MCF 10A (cell line): ENCODE results near the gene DNAJC11. TPM values are rescaled to one million over a fixed set of nuclear protein-coding genes. Genes with fewer than 3 reads are reported as not detected.

Source experiments
- BruUV-seq: library from RNA; stranded (reverse); fragments of 400-500 nt; replicated peaks from 2 replicates; lab custom pipeline; 2021; lab: Mats Ljungman, UMichigan
- CTCF ChIA-PET: fragments of 300-600 bp; sonication (Branson Sonifier 250); formaldehyde crosslinking; extraction: SDS; loops from one replicate; lab custom pipeline; 2021; ENCODE audit warnings: antibody characterized with exemption, inconsistent platforms; lab: Yijun Ruan, JAX
- POLR2A ChIA-PET: fragments of 300-600, 350-650 bp; sonication (Branson Sonifier 250); formaldehyde crosslinking; extraction: SDS; loops from one replicate; lab custom pipeline; 2020; ENCODE audit warnings: antibody characterized with exemption, inconsistent platforms; lab: Yijun Ruan, JAX
- DNase-seq: peaks from one replicate; pipeline ENCODE4 v3.0.0-alpha.2; 2018; ENCODE audit not compliant: unreplicated experiment
- H3K27ac Mint-ChIP-seq: one replicate; pipeline ENCODE4 v1.8.0; 2022; ENCODE audit warnings: mild to moderate bottlenecking, low read depth, mixed read lengths; ENCODE audit not compliant: unreplicated experiment
- H3K27me3 Mint-ChIP-seq: one replicate; pipeline ENCODE4 v1.8.0; 2022; ENCODE audit warnings: mixed read lengths; ENCODE audit not compliant: insufficient read depth, unreplicated experiment
- H3K36me3 Mint-ChIP-seq: one replicate; pipeline ENCODE4 v1.8.0; 2022; ENCODE audit warnings: mild to moderate bottlenecking, moderate library complexity, mixed read lengths; ENCODE audit not compliant: insufficient read depth, unreplicated experiment
- H3K4me1 Mint-ChIP-seq: one replicate; pipeline ENCODE4 v1.8.0; 2022; ENCODE audit warnings: mixed read lengths; ENCODE audit not compliant: insufficient read depth, unreplicated experiment
- H3K4me3 Mint-ChIP-seq: one replicate; pipeline ENCODE4 v1.8.0; 2022; ENCODE audit warnings: mild to moderate bottlenecking, moderate library complexity, mixed read lengths; ENCODE audit not compliant: unreplicated experiment
- H3K9me3 Mint-ChIP-seq: one replicate; pipeline ENCODE4 v1.8.0; 2022; ENCODE audit warnings: mixed read lengths; ENCODE audit not compliant: unreplicated experiment
- intact Hi-C: fragments of 100-400 bp; cut with micrococcal nuclease; formaldehyde crosslinking; loops from 2 replicates; pipeline ENCODE4 v1.14.1; 2022
- total RNA-seq: library from RNA; stranded (reverse); gene quantifications from 2 replicates; pipeline ENCODE4 v1.2.3, GENCODE V29; 2022
- TF ChIP-seq, protein P1 (sequence below): fragments of 200-600 bp; IDR thresholded peaks from one replicate; pipeline ENCODE4 v1.8.0; 2022; ENCODE audit warnings: antibody characterized with exemption, mild to moderate bottlenecking; ENCODE audit not compliant: unreplicated experiment

The DNAJC11 gene
- total RNA-seq, 1 experiment from 2014 or later: 76.1 TPM

DNA sequence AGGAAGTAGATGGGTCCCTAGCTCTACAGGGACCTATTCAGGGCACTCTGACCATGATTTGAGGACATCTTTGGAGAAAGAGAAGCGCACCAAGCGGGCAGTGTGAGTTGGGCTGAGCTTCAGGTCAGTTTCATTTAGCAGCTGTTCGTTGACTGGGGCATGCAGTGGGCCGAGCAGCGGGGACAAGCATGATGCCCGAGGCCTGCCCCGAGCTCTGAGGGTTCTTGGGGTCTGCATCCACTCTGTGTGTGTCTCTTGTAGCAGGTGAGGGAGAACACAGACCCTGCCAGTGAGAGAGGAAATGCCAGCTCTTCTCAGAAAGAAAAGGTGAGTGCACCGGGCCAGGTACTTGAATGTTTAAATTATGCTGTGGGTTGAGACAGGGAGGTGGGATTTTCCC is 71.6 kb downstream of the DNAJC11 start:
- H3K4me1 Mint-ChIP-seq: peaks cover 8% of the 10 kb centered on the region
- CTCF ChIA-PET: interaction anchor here (0.6 to 0.9 kb wide), 4 partner anchors 11 to 763 kb away, joined by 3 to 4 read pairs (median 3); no protein-coding TSS in a partner anchor
- peaks cover 64% of the 10 kb centered on the region for H3K36me3 Mint-ChIP-seq
- H3K27ac Mint-ChIP-seq: no peak overlapping the region
- TF ChIP-seq, protein P1, sequence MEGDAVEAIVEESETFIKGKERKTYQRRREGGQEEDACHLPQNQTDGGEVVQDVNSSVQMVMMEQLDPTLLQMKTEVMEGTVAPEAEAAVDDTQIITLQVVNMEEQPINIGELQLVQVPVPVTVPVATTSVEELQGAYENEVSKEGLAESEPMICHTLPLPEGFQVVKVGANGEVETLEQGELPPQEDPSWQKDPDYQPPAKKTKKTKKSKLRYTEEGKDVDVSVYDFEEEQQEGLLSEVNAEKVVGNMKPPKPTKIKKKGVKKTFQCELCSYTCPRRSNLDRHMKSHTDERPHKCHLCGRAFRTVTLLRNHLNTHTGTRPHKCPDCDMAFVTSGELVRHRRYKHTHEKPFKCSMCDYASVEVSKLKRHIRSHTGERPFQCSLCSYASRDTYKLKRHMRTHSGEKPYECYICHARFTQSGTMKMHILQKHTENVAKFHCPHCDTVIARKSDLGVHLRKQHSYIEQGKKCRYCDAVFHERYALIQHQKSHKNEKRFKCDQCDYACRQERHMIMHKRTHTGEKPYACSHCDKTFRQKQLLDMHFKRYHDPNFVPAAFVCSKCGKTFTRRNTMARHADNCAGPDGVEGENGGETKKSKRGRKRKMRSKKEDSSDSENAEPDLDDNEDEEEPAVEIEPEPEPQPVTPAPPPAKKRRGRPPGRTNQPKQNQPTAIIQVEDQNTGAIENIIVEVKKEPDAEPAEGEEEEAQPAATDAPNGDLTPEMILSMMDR: no peak
- no peak overlapping the region for H3K4me3 Mint-ChIP-seq
- no peak for DNase-seq
- POLR2A ChIA-PET: interaction anchor here (0.6 to 1.4 kb wide), 2 partner anchors 10 to 14 kb away, joined by 3 to 5 read pairs; no protein-coding TSS in a partner anchor
- no peaks in the 10 kb centered on the region for H3K9me3 Mint-ChIP-seq
- no peaks in the 10 kb centered on the region for H3K27me3 Mint-ChIP-seq
- no TSS peak for BruUV-seq
- intact Hi-C loops: no loop called here

DNA sequence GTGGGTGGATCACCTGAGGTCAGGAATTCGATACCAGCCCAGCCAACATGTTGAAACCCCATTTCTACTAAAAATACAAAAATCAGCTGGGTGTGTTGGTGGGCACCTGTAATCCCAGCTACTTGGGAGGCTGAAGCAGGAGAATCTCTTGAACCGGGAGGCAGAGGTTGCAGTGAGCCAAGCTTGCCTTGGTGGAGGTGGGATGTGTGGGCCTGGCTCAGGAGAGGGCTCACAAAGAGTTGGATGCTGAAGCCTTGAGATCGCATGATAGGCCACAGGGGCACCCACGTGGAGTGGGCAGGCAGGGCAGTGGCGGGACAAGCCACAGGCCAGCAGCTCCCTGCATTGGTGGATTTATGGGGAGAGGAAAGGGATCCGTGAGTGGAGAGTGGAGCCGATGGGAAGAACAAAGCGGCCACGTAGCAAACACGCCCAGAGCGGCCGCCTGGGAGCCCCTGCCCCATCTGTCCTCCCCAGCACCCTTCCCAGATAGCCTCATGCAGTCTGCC is 72.6 kb downstream of the DNAJC11 start:
- TF ChIP-seq, protein P1: no peak
- Mint-ChIP-seq H3K4me1 (peaks cover 8% of the 10 kb centered on the region), H3K4me3 (no peak overlapping the region), H3K27me3 (no peaks in the 10 kb centered on the region), H3K36me3 (peaks cover 58% of the 10 kb centered on the region), H3K27ac (peak overlapping the region; percentile 49), H3K9me3 (no peaks in the 10 kb centered on the region)
- no peak for DNase-seq
- no TSS peak for BruUV-seq
- intact Hi-C loops: no loop called here
- POLR2A ChIA-PET: interaction anchor here (0.6 to 1.4 kb wide), 2 partner anchors 9 to 13 kb away, joined by 3 to 5 read pairs; no protein-coding TSS in a partner anchor
- CTCF ChIA-PET: interaction anchor here (0.9 to 1.1 kb wide), 3 partner anchors 11 to 190 kb away, joined by 3 to 4 read pairs (median 4); no protein-coding TSS in a partner anchor

DNA sequence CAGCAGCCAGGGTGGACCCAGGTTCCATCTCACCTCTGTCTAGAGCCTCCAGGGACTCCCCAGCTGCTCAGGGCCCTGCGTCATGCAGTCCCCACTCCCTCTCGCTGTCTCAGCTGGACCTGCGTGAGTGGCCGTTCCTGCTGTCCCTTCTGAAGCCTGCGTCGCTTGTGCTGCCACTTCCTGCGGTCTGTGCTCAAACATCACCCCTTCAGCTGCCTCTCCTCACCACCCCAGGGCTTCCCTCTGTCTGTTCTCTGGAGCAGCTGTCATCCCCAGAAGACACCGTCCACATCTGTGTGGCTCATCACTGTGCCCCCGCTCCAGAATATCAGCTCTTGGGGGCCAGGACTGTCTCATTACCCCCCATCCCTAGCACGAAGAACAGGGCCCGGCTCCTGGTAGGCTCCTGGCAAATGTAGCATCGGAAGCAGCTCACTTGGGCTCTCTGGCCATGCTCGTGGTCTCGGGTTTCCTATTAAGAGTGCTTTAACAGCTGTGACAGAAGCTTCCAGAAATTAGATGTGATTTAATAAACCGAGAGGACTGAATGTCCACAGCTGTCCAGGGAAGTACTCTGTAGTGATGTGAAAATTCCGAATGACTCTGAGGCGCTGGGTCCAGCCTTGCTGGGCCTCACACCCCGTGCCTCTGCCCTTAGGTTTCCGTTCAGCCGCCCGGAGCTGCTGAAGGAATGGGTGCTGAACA is 73.6 kb downstream of the DNAJC11 start:
- CTCF ChIA-PET: interaction anchor here (1.0 to 1.3 kb wide), 4 partner anchors 10 to 189 kb away, joined by 3 to 5 read pairs (median 4); partner anchors contain the start of genes NOL9 and TAS1R1
- Mint-ChIP-seq H3K27me3 (no peaks in the 10 kb centered on the region), H3K4me1 (peaks cover 8% of the 10 kb centered on the region), H3K9me3 (no peaks in the 10 kb centered on the region), H3K27ac (no peak overlapping the region), H3K36me3 (peaks cover 55% of the 10 kb centered on the region), H3K4me3 (peak overlapping the region; percentile 84)
- intact Hi-C loops: no loop called here
- POLR2A ChIA-PET: no interaction called here
- BruUV-seq: no TSS peak
- DNase-seq: no peak
- TF ChIP-seq, protein P1: no peak

DNA sequence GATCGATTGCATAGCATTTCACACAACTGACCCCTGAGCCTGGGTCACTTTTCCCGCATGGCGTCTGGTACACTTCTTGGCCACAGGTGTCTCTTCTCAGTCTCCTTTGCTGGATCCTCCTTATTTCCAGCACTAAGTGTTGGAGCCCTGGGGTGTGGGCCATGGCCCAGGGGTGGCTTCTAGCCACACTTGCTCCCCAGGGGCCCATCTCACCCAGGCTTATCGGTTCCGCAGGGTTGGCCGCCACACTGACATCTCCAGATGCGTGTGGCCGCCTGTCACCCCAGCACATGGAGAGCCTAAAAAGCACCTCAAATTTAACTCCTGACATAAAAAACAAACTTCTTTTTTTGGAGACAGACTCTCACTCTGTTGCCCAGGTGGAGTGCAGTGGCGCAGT is 74.6 kb downstream of the DNAJC11 start:
- Mint-ChIP-seq H3K27me3 (no peaks in the 10 kb centered on the region), H3K27ac (peak overlapping the region; percentile 82), H3K36me3 (peaks cover 58% of the 10 kb centered on the region), H3K4me1 (peaks cover 8% of the 10 kb centered on the region), H3K4me3 (peak overlapping the region; percentile 84), H3K9me3 (no peaks in the 10 kb centered on the region)
- intact Hi-C loops: no loop called here
- TF ChIP-seq, protein P1: no peak
- ChIA-PET CTCF (interaction anchor here (0.9 to 1.3 kb wide), 2 partner anchors 9 to 19 kb away, joined by 3 to 5 read pairs; no protein-coding TSS in a partner anchor), POLR2A (interaction anchor here (1.2 to 1.6 kb wide), 4 partner anchors 9 to 138 kb away, joined by 3 to 8 read pairs (median 4); no protein-coding TSS in a partner anchor)
- no peak for DNase-seq
- BruUV-seq: no TSS peak
